IPS-11a (cell line): ENCODE data around the gene EDA2R.

Source experiments
- H3K4me3 ChIP-seq: one replicate; pipeline ENCODE4 v1.5.1; 2013; ENCODE audit warnings: low read depth, low read length, control low read depth

EDA2R gene

GRCh38 chrX:66547847-66548369, 91.0 kb downstream of the EDA2R start:
- H3K4me3 ChIP-seq: no peak overlapping the region
